Esophagus (tissue), 2 donors: ENCODE measurements around the gene SOBP. TPM values are rescaled to one million over a fixed set of nuclear protein-coding genes. Genes with fewer than 3 reads are reported as not detected.
"Not testable (repeated sequence)": the region's sequence is repeated elsewhere in the genome, so short reads cannot be mapped to it uniquely, and the experiment has no call there.

Experiments
- H3K27ac ChIP-seq, 2 donors: one replicate each; pipeline ENCODE4 v1.5.1; 2013; ENCODE audit warnings: low read depth in 2 of 2, mild to moderate bottlenecking in 2 of 2, inconsistent platforms in 1 of 2, low read length in 1 of 2, moderate library complexity in 1 of 2
- H3K27me3 ChIP-seq, 2 donors: one replicate each; pipeline ENCODE4 v1.6.1; 2013; ENCODE audit warnings: low read length in 2 of 2, control low read depth in 1 of 2, mild to moderate bottlenecking in 1 of 2; ENCODE audit not compliant: insufficient read depth in 2 of 2, control insufficient read depth in 1 of 2
- H3K36me3 ChIP-seq, 2 donors: one replicate each; pipeline ENCODE4 v1.6.1; 2013; ENCODE audit warnings: low read length in 1 of 2; ENCODE audit not compliant: control insufficient read depth in 2 of 2, insufficient read depth in 2 of 2
- H3K4me1 ChIP-seq, 2 donors: one replicate each; pipeline ENCODE4 v1.6.1; 2013; ENCODE audit warnings: low read length in 1 of 2; ENCODE audit not compliant: control insufficient read depth in 2 of 2, insufficient read depth in 2 of 2
- H3K4me3 ChIP-seq, 2 donors: one replicate each; pipeline ENCODE4 v1.5.1; 2013; ENCODE audit warnings: low read length in 2 of 2, mild to moderate bottlenecking in 2 of 2, low read depth in 1 of 2, moderate library complexity in 1 of 2
- H3K9me3 ChIP-seq, 2 donors: one replicate each; pipeline ENCODE4 v1.6.1; 2013; ENCODE audit warnings: mild to moderate bottlenecking in 2 of 2, low read depth in 1 of 2, low read length in 1 of 2, moderate library complexity in 1 of 2; ENCODE audit not compliant: control insufficient read depth in 2 of 2, insufficient read depth in 1 of 2
- WGBS, 2 donors: extraction: QIAGEN DNeasy Blood & Tissue Kit; methylation state at CpG; one replicate each; pipeline ENCODE4 v1.1.7; 2013; 5-methylcytosine and 5-hydroxymethylcytosine counted together
- polyA plus RNA-seq, 2 donors: library from polyadenylated mRNA; stranded (reverse); fragments of 200-250 nt; gene quantifications; one replicate each; pipeline ENCODE4 v1.2.3, GENCODE V29; 2013
- donor health status: healthy with polysubstance abuse.
- donor health status: Bipolar disorder and iron deficiency.

Gene SOBP
- polyA plus RNA-seq, 2 donors, result 0.59 to 0.84 TPM

- H3K9me3 ChIP-seq, result peaks cover 0 to 3% of the 10 kb centered on the region in 2 donors
- peak within 1 kb of the TSS; percentile 82 to 95 for H3K27ac ChIP-seq
- H3K4me3 ChIP-seq, result peak within 1 kb of the TSS; percentile 97 to 99
- 0 to 1% methylated on average over 46 of the region's 46 CpGs for WGBS, 2 donors
- no peaks in the 10 kb centered on the region for H3K36me3 ChIP-seq
- no peaks in the 10 kb centered on the region for H3K4me1 ChIP-seq
- H3K27me3 ChIP-seq, result no peaks in the 10 kb centered on the region
Observed at GRCh38 chr6:107459283-107460082, 30.4 kb upstream of the SOBP start, which contains the start of gene PDSS2. PDSS2 (minus strand) TSS chr6:107459564; CDS start chr6:107459285, 279 bp downstream.

- Histone ChIP-seq H3K27ac (peak overlapping the region; percentile 82 to 95), H3K27me3 (no peaks in the 10 kb centered on the region), H3K4me1 (no peaks in the 10 kb centered on the region), H3K4me3 (peak overlapping the region; percentile 97 to 99), H3K36me3 (no peaks in the 10 kb centered on the region), H3K9me3 (peaks cover 0 to 3% of the 10 kb centered on the region in 2 donors)
- 33% methylated on average over 22 of the region's 22 CpGs for WGBS, 2 donors
Observed at GRCh38 chr6:107460083-107460631, 29.8 kb upstream of the SOBP start.

- H3K36me3 ChIP-seq, result no peaks in the 10 kb centered on the region
- 93 to 94% methylated on average over 1 of the region's 1 CpG for WGBS, 2 donors
- H3K27me3 ChIP-seq, result no peaks in the 10 kb centered on the region
- H3K27ac ChIP-seq, result no peak overlapping the region
- H3K4me3 ChIP-seq, result no peak overlapping the region
- no peaks in the 10 kb centered on the region for H3K4me1 ChIP-seq
- no peaks in the 10 kb centered on the region for H3K9me3 ChIP-seq
Observed at GRCh38 chr6:107466062-107466461, 23.9 kb upstream of the SOBP start.

- H3K36me3 ChIP-seq, result no peaks in the 10 kb centered on the region
- no peaks in the 10 kb centered on the region for H3K27me3 ChIP-seq
- H3K9me3 ChIP-seq, result no peaks in the 10 kb centered on the region
- H3K4me1 ChIP-seq, result no peaks in the 10 kb centered on the region
- H3K4me3 ChIP-seq, result no peak overlapping the region
- no peak overlapping the region for H3K27ac ChIP-seq
- 85 to 87% methylated on average over 1 of the region's 1 CpG for WGBS, 2 donors
Observed at GRCh38 chr6:107470364-107470763, 19.6 kb upstream of the SOBP start.

GRCh38 chr6:107473660-107474059, 16.3 kb upstream of the SOBP start:
- Histone ChIP-seq H3K27ac (no peak overlapping the region), H3K4me3 (no peak overlapping the region), H3K36me3 (no peaks in the 10 kb centered on the region), H3K27me3 (no peaks in the 10 kb centered on the region), H3K4me1 (no peaks in the 10 kb centered on the region), H3K9me3 (no peaks in the 10 kb centered on the region)
- WGBS, 2 donors, result 41 to 42% methylated on average over 5 of the region's 5 CpGs

GRCh38 chr6:107475360-107475759, 14.6 kb upstream of the SOBP start:
- WGBS, 2 donors, result 88 to 89% methylated on average over 3 of the region's 3 CpGs
- not testable (repeated sequence) for H3K27ac ChIP-seq, H3K27me3 ChIP-seq, H3K4me3 ChIP-seq, H3K36me3 ChIP-seq, H3K9me3 ChIP-seq, H3K4me1 ChIP-seq

- H3K9me3 ChIP-seq, H3K4me1 ChIP-seq, H3K36me3 ChIP-seq, H3K4me3 ChIP-seq, H3K27me3 ChIP-seq, H3K27ac ChIP-seq: not testable (repeated sequence)
- WGBS, 2 donors, result 68% methylated on average over 3 of the region's 3 CpGs
Observed at GRCh38 chr6:107475826-107476225, 14.1 kb upstream of the SOBP start.

GRCh38 chr6:107479089-107479690, 10.7 kb upstream of the SOBP start:
- H3K9me3 ChIP-seq, result no peaks in the 10 kb centered on the region
- WGBS, 2 donors, result 82 to 83% methylated on average over 4 of the region's 4 CpGs

GRCh38 chr6:107485157-107485556, 4.8 kb upstream of the SOBP start:
- Histone ChIP-seq H3K4me1 (peaks cover 0 to 2% of the 10 kb centered on the region in 2 donors), H3K27ac (no peak overlapping the region), H3K36me3 (no peaks in the 10 kb centered on the region), H3K27me3 (no peaks in the 10 kb centered on the region), H3K9me3 (no peaks in the 10 kb centered on the region), H3K4me3 (no peak overlapping the region)
- WGBS, 2 donors, result 71 to 76% methylated on average over 4 of the region's 4 CpGs

More at GRCh38 chr6:107479089-107479690, 10.7 kb upstream of the SOBP start:
- Histone ChIP-seq H3K4me1 (no peaks in the 10 kb centered on the region), H3K4me3 (no peak overlapping the region), H3K27ac (no peak overlapping the region), H3K36me3 (no peaks in the 10 kb centered on the region), H3K27me3 (no peaks in the 10 kb centered on the region)
